ENCODE results near the gene RUSF1.
A peak's percentile ranks its signal among the peaks of the same experiment; 100 is the strongest.
"Not testable (repeated sequence)": the region's sequence is repeated elsewhere in the genome, so short reads cannot be mapped to it uniquely, and the experiment has no call there.

The RUSF1 gene

DNA sequence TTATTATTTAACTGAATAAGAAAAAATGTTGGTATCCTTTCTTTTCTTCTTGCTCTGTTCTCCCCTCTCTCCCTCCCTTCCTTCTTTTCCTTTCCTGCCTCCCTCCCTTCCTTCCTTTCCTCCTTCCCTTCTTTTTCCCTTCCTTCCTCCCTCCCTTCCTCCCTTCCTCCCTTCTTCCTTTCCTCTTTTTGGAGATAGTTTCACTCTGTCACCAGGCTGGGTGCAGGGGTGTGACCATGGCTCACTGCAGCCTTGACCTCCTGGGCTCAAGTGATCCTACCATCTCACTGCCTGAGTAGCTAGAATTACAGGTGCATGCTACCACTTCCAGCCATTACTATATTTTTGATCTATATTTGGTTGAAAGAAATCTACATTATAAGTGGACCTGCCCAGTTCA, 5.7 kb upstream of the RUSF1 start:
- DNase-seq = no peak

DNA sequence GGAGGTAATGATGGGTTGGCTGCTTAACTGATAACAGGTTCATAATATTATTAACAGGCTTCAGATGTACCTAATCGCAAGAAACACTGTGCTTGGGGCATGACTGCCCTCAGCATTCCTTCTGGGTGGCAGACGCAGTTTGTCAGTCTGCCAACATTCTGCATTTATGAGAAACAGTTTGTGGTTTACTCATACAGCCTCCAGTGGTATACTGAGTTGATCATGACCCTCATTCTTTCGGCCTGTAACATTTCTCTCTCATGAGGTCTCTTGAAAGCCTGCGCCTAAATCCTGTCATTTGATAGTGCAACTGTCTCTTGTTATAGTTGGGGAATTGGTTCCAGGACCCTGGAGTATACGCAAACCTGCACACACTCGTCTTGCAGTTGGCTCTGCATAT, 4.9 kb upstream of the RUSF1 start:
- DNase-seq = no peak

DNA sequence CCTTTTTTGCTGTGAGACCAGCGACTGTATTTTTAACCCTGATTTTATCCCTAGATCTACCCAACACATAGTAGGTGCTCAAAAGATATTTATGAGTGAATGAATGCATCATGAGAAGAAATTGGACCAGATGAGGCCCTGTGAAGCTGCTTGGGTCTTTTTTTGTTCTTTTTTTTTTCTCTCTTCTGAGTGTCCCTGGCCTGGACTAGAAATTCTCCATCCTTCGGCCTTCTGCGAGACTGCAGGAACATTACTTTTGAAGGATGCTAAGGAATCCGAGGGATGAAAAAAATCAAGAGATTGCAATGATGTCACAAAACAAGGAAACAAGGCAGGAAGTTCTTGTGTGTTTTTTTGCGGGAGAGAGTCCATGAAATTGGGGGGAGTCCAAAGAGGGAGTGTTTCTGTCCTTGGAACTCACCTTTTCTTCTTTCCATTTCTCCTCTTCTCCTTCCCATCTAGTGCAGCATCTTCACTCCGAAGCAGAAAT, 560 bp upstream of the RUSF1 start:
- no peak for DNase-seq

DNA sequence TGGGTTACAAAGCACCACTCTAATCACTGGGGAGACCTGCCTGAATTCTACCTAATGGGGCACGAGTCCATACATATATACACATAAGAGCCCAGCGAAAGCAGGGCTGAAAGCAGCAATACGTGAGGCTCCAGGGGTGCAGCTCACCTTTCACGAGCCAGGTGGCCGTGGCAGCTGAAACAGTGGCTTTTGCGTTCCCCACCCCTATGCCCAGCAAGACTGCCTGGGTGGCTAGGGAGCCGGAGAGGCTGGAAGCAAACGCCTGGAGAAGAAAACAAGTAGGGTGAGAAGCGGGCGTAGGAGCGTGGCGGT, 618 bp downstream of the RUSF1 start:
- DNase-seq = no peak

DNA sequence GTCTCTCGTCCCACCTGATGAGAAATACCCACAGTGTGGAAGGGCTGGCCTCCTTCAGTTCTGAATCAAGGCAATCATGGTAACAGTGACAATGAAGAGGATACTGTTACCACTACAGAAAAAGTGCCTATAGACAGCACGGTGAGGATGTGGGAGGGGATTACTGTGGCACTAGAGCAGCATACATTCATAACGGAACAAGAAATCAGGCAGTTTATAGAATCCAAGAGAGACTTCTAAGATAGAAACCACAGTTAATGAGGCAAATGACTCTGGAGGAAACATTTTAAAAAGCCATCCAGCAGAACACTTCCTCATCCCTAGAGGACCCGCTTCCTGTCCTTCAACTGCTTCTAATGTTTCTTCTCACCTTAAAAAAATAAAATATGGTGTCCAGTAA, 2.7 kb downstream of the RUSF1 start:
- no peak for DNase-seq

DNA sequence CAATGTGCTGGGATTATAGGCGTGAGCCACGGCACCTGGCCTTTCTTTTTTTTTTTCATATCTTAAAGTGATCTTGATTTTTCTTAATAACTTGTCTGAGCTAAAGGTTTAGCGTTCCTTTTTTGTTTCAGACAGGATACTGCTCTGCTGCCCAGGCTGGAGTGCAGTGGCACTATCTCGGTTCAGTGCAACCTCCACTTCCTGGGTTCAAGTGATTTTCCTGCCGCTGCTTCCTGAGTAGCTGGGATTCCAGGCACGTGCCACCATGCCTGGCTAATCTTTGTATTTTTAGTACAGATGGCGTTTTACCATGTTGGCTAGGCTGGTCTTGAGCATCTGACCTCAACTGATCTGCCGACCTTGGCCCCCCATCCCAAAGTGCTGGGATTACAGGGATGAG, 4.0 kb downstream of the RUSF1 start:
- DNase-seq = no peak

DNA sequence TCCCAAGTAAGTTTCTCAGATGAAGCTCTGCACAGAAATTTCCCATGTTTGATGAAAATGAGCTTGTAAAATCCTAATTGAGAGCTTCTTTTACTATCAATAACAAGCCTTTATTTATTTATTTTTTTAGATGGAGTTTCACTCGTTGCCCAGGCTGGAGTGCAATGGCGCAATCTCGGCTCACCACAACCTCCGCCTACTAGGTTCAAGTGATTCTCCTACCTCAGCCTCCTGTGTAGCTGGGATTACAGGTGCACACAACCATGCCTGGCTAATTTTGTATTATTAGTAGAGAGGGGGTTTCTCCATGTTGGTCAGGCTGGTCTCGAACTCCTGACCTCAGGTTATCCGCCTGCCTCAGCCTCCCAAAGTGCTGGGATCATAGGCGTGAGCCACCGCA, 4.6 kb downstream of the RUSF1 start:
- DNase-seq = not testable (repeated sequence)

DNA sequence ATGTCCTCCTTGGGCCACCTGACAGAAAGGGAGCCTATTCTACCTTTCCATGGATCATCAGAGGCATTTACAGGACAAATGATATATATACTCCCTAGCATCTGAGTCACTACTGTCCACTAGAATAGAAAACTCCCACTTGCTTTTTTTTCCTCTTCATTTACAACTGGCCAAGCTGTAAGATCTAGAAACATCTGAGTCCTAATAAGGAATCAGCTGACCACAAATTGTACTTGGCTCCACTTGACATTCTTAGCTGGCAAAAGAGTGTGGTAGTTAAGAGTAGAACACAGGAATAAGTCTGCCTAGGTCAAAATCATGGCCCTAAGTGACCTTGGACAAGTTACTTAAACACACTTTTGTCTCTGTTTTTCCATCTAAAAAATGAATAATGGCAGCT, 5.2 kb downstream of the RUSF1 start:
- DNase-seq = no peak

DNA sequence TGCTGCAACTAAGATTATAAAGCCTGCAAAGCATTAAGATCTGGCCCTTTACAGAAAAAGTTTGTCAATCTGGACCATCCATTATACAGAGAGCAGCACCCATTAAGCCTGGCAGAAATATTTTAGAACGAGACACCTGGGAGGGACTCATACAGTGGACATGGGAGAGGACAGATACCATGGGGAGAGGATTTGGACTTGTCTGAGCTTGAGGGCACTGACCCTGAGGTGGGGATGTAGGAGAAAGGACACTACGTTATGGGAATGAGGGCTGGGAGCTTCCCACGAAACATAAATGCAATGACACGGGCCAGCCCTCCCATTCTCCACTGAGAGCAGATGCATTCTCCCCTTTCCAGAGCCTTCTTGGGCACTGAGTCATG, 6.2 kb downstream of the RUSF1 start:
- no peak for DNase-seq

DNA sequence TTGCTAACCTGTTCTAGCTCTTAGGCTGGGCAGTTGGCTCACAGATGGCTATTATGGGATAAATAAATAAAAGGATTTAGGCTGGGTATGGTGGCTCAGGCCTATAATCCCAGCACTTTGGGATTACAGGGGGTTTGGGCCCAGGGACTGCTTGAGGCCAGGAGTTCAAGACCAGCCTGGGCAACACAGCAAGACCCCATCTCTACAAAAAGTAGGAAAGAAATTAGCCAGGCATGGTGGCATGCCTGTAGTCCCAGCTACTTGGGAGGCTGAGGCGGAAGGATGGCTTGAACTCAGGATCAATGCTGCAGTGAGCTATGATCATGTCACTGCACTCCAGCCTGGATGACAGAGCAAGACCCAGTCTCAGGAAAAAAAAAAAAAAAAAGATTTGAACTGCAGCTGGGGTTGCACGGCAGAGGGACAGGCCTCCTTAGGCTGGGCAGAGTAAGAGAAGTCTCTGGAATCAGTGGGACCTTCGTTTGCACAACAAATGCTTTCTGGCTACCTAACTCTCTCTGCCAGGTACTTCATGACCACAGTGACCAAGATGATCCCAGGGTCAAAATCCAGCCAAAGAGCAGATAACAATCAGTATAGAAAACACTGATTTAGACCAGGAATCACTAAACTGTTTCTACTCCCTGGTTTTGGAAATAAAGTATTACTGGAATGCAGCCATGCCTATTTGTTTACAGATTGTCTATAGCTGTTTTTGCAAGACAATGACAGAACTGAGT, 6.8 kb downstream of the RUSF1 start:
- DNase-seq = no peak

DNA sequence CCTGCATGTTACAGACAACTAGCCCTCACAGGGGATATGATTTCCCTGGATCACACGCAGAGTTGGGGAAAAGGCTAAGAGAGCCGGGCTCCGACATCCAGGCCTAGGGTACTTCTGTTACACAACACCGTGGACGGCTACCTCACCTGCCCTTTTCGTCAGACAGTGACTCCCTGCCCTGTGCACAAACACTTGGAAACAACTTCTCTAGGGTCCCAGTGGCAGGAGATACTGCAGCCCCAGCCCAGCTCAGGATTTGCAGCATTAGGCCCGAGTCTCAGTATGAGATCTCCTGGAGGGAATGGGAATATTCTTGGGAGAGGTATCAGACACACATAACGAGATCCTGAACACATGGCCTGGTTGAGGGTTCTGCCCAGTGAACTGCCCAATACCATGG, 8.3 kb downstream of the RUSF1 start:
- DNase-seq = no peak

DNA sequence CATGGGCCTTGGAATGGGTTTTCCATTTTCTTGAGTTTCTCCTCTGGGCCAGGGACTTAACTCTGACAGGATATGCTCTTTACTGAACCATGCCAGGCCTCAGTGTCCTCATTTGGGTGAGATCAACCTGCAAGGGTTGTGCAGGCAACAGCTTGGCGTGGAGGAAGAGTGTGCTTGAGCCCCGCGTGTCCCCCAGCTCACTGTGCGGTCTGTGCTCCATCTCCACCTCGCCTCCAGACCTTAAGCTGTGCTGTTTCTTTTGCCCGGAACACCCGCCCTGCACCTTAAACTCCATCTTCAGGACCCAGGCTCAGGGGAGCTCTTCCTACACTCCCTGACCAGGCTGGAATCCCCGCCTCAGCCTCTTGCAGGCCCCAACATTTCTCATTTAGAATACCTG, 9.7 kb downstream of the RUSF1 start:
- no peak for DNase-seq

DNA sequence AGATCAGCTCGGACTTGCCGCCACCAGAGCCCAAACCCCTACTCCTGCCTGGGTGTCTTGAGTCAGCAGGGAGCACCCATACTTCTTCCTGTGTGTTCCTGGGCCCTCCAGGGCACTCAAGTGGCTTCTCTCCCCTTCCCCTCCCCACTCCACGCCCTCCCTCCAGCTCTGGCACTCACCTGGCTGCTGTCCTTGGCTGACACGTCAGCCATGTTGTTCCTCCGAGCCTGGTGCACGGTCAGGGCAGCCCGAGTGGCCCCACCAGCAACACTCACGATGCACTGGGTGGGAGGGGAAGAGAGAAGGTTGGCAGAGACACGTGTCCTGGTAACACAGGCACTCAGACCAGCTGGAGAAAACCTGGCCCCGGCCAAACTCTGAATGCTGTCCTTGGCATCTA, 11.5 kb downstream of the RUSF1 start:
- DNase-seq = no peak

DNA sequence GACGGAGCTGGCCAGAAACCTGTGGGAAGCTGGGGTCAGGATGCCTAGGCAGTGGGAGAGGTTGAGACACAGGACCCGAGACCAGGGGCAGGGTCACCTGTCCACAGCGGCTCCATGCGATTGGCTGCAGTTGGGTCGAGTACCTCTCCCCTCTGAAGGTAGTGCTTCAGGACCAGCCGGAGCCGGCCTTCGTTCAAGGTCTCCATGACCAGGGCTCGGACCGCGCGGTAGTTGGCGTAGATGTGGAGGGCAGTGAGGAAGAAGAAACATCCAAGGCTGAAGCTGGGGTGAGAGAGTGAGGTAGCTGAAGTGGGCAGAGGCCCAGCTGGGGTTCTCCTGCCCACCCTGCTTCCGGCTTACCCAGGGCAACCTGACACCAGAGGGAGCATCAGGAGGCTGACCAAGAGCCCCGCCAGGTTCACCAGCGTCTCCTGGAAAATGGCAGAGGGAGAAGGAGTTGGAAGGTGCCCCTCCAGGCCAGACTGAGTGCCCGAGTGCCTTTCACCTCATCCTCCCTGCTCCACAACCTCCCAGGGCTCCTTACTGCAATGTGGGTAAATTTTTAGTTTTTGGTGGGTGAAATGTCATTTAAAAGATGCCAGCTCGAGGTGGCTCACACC, 14.6 kb downstream of the RUSF1 start:
- DNase-seq = no peak

DNA sequence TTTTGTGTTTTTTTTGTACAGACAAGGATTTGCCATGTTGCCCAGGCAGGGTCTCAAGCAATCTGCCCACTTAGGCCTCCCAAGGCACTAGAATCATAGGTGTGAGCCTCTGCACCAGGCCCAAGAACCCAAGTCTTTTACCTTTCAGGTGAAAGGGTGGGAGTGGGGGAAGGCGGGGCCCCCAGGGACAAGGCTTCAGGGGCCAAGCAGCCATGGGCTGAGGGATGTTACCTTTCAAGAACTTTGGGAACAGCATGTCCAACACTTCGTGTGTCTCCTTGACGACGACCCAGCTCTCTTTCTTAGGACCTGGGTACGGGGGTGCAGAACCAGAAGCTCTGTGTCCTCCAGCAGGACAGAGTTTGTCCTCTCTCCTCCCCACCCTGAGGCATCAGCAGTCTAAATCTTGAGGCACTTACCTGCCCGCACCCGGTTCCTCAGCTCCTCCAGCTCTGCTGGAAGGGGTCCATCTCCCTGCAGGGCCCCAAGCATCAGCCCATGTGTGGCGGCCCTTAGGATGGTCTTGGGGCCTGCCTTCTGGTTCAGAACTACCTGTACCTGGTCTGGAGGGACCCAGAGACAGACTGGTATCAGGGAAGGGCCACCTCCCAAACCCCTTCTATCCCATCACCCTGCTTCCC, 16.3 kb downstream of the RUSF1 start:
- DNase-seq = no peak

DNA sequence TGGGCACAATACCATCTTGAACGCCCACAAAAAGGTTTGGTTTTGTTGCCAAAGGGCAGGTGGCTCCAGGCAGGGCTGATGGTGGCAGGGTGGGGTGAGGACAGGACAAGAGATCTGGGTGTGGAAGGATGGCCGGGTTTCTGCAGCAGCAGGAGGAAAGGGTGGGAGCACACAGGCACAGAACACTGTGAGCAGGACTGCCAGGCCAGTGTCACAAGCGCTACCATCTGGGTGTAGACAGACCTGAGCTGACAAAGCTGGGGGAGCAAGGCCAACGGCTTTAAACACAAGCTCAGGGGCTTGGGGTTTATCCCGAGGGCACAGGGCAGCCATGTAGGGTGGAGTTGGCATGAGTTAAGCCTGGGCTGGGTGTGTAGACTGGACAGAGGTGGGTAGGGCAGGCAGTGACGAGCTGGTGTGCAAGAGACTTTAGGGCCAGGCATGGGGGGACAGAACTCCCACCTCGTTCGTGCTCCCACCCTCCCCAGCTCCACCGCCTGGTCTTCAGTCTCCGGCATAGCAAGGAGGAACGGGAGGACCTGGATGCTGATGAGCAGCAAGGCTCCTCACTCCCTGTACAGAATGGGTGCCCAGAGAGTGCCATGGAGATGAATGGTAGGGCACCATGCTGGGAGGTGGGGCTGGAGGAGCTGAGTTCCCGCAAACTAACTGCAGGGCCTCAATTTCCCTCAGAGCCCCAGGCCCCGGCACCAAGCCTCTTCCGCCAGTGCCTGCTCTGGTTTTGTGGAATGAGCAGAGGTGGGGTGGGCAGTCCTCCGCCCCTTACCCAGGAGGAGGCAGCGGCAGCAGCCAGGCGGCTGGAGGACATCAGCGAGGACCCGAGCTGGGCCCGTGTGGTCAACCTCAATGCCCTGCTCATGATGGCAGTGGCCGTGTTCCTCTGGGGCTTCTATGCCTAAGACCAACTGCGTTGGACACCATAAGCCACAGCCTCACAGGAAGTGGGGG, 18.3 kb downstream of the RUSF1 start:
- DNase-seq = no peak

DNA sequence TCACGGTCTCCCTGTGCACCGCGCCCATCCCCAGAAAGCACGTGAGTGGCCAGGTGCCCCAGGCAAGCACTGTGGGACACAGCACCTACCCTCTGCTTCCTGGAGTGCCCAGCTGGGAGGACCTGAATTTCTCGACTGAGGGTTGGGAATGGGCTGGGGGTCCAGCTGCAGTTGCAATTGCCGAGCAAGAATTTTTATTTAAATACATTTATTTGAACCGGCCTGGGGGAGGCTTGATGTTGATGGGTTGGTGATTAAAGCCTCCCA, 19.0 kb downstream of the RUSF1 start:
- no peak for DNase-seq

DNA sequence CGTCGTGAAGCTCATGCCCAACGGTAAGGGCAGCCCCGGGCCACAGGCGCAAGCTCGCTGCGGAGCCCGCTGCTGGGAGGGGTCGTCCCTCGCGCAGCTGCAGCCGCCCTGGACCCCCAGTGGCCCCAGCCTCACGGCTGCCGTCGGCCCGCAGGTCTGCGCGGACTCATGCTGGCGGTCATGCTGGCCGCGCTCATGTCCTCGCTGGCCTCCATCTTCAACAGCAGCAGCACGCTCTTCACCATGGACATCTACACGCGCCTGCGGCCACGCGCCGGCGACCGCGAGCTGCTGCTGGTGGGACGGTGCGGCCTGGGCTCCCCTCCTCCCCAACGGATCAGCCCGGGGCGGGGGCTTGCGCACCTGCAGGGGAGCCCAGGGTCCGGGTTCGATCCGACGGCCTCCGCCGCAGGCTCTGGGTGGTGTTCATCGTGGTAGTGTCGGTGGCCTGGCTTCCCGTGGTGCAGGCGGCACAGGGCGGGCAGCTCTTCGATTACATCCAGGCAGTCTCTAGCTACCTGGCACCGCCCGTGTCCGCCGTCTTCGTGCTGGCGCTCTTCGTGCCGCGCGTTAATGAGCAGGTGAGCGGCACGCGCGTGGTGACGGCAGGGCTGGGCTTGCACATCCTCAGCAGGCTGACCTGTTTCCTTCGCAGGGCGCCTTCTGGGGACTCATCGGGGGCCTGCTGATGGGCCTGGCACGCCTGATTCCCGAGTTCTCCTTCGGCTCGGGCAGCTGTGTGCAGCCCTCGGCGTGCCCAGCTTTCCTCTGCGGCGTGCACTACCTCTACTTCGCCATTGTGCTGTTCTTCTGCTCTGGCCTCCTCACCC, 19.5 kb downstream of the RUSF1 start:
- no peak for DNase-seq

DNA sequence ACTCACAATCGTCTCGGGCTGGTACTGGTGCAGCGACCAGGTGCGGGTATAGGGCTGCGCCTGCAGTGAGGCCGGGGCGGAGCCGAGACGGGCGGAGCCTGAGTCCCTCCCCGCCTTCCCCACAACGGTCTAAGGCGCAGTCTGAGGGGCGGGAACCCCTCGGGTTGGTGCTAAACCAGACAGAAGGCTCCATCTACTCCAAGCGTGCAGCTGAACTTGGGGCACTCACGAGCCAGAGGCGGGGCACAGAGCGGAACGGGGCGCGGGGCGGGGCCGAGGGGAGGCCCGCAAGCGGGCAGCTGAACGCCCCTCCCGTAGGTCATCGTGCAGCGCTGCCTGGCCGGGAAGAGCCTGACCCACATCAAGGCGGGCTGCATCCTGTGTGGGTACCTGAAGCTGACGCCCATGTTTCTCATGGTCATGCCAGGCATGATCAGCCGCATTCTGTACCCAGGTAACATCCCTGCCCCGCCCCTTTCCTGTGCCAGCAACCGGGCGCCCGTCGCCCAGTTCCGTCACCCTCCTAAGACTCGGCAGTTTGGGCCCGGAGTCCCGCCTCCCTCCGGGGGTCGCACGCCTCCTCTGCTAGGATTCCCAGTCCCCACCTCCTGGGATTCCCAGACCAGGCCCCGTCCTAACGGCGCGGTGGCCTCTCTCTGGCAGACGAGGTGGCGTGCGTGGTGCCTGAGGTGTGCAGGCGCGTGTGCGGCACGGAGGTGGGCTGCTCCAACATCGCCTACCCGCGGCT, 20.3 kb downstream of the RUSF1 start:
- peak; percentile 58 for DNase-seq

DNA sequence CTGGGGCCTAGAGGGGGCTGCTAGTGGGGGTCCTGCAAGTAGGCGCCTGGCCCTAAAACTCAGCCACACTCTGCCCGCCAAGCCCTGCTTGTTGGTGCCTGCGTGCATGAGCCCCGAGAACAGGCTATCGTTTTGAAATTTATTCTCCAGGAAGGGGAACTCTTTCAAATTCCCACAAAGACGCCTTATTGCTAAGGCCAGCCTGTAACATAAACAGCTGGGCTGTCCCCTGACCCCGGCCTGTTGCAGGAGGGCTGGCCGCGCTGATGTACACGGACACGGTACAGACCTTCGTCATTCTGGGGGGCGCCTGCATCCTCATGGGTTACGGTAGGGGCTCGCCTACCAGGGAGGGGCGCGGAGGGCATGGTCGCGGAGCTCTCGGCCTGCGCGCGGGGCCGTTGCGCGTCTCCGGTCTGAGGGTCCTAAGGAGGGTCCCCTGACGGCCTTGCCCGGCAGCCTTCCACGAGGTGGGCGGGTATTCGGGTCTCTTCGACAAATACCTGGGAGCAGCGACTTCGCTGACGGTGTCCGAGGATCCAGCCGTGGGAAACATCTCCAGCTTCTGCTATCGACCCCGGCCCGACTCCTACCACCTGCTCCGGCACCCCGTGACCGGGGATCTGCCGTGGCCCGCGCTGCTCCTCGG, 21.0 kb downstream of the RUSF1 start:
- DNase-seq = no peak

DNA sequence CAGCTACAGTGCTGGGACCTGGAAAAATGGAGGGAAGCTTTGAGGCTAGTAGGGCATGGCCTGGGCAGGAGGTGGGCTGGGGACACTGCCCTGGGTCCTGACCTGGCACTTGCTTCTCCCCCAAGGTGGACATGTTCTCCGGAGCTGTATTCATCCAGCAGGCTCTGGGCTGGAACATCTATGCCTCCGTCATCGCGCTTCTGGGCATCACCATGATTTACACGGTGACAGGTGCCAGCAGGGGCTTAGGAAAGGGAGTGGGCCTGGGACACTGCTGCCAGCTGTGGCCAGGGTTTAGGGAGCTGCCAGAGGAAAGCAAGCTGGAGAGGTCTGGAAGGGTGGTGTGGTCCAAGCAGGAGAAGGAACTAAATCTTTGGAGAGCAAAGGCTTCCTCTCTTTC, 22.1 kb downstream of the RUSF1 start:
- DNase-seq = no peak

Data from stimulated activated CD4-positive, alpha-beta T cell treated with anti-CD3 and anti-CD28 coated beads, Interleukin-12 subunit alpha, Interleukin-12 subunit beta, amount 100 ng/mL, for 4 hours (primary cell).